SH-SY5Y (cell line): ENCODE results near the gene SMCHD1.

ENCODE experiments used
- GATA2 ChIP-seq: IDR thresholded peaks from 2 replicates; pipeline ENCODE4 v1.6.1; 2011; ENCODE audit warnings: mild to moderate bottlenecking, low read depth, low read length
- GATA3 ChIP-seq: IDR thresholded peaks from 2 replicates; pipeline ENCODE4 v1.6.1; 2011; ENCODE audit warnings: low read depth, mild to moderate bottlenecking, low read length, moderate library complexity

GRCh38 chr18:2642771-2643170 is 12.8 kb upstream of the SMCHD1 start:
- TF ChIP-seq GATA2 (no peak), GATA3 (no peak)
